Left lung (tissue), 10 donors: Measurements from ENCODE around the gene HRCT1. TPM values are rescaled to one million over a fixed set of nuclear protein-coding genes. Genes with fewer than 3 reads are reported as not detected.
A peak's percentile ranks its signal among the peaks of the same experiment; 100 is the strongest.

Experiments
- ATAC-seq: fragments of 200-7000 bp; cut with Tn5 transposase; one replicate; pipeline ENCODE4 v1.9.1; 2020; ENCODE audit warnings: moderate library complexity
- DNase-seq, 4 donors: peaks; one replicate each; pipeline ENCODE4 v3.0.0-alpha.2; 2013 to 2020
- H3K27ac ChIP-seq, 2 donors: fragments of 200-600 bp; sonication (generic) in 1 of 2; one replicate each; pipeline versions ENCODE4 v1.5.0 to v1.8.0; 2020 to 2021
- H3K27me3 ChIP-seq, 2 donors: fragments of 200-600 bp; sonication (generic) in 1 of 2; one replicate each; pipeline versions ENCODE4 v1.5.0 to v1.8.0; 2020 to 2021
- H3K36me3 ChIP-seq, 2 donors: fragments of 200-600 bp; sonication (generic) in 1 of 2; one replicate each; pipeline versions ENCODE4 v1.5.0 to v1.8.0; 2020 to 2021
- H3K4me1 ChIP-seq, 2 donors: fragments of 200-600 bp; one replicate each; pipeline ENCODE4 v1.8.0; 2021
- H3K4me3 ChIP-seq, 2 donors: fragments of 200-600 bp; sonication (generic) in 1 of 2; one replicate each; pipeline versions ENCODE4 v1.5.0 to v1.8.0; 2020 to 2021; ENCODE audit warnings: mild to moderate bottlenecking in 1 of 2
- H3K9me3 ChIP-seq, 2 donors: fragments of 200-600 bp; sonication (generic) in 1 of 2; one replicate each; pipeline versions ENCODE4 v1.5.0 to v1.8.0; 2020 to 2021
- intact Hi-C, 2 donors: fragments of 100-400 bp; cut with DNase I; formaldehyde crosslinking; loops; one replicate each; pipeline versions ENCODE4 v1.11.2 to v1.14.2; 2022
- polyA plus RNA-seq, 6 donors: library from polyadenylated mRNA; unstranded; fragments of 120-200 nt; gene quantifications; one replicate each; pipeline ENCODE4 v1.2.1, GENCODE V29; 2013; ENCODE audit not compliant: insufficient read length in 6 of 6
- total RNA-seq, 2 donors: library from RNA; stranded (reverse); fragmentation: NEBNext Ultra II Directional; extraction: Animal tissue kit (Norgen Biotek cat#: 25700); gene quantifications; one replicate each; pipeline ENCODE4 v1.2.1, GENCODE V29; 2021
- TF ChIP-seq, protein P1 (sequence below), 2 donors: fragments of 200-600 bp; sonication (generic) in 1 of 2; IDR thresholded peaks; one replicate each; pipeline versions ENCODE4 v1.5.0 to v1.8.0; 2021; ENCODE audit warnings: antibody characterized with exemption in 2 of 2
- donor health status: DM: no; HTN: yes; CAD: no.
- donor health status: DM: no; HTN: no; CAD: no.

The HRCT1 gene
- total and polyA plus RNA-seq, 8 donors = 0.29 to 3.1 (median 0.71) TPM; not detected in 1

- DNase-seq = no peak
- H3K4me1 ChIP-seq = peaks cover 3 to 12% of the 10 kb centered on the region in 2 donors
- no peaks in the 10 kb centered on the region for H3K9me3 ChIP-seq
- H3K4me3 ChIP-seq = no peak overlapping the region
- ATAC-seq = no peak
- intact Hi-C loops = no loop called here
- TF ChIP-seq, protein P1, sequence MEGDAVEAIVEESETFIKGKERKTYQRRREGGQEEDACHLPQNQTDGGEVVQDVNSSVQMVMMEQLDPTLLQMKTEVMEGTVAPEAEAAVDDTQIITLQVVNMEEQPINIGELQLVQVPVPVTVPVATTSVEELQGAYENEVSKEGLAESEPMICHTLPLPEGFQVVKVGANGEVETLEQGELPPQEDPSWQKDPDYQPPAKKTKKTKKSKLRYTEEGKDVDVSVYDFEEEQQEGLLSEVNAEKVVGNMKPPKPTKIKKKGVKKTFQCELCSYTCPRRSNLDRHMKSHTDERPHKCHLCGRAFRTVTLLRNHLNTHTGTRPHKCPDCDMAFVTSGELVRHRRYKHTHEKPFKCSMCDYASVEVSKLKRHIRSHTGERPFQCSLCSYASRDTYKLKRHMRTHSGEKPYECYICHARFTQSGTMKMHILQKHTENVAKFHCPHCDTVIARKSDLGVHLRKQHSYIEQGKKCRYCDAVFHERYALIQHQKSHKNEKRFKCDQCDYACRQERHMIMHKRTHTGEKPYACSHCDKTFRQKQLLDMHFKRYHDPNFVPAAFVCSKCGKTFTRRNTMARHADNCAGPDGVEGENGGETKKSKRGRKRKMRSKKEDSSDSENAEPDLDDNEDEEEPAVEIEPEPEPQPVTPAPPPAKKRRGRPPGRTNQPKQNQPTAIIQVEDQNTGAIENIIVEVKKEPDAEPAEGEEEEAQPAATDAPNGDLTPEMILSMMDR (IDR thresholded peaks at IDR 0.05) = no peak
- no peaks in the 10 kb centered on the region for H3K36me3 ChIP-seq
- no peaks in the 10 kb centered on the region for H3K27me3 ChIP-seq
- no peak overlapping the region for H3K27ac ChIP-seq
Measured at GRCh38 chr9:35915681-35916294, 9.8 kb downstream of the HRCT1 start.

GRCh38 chr9:35917261-35917660, 11.3 kb downstream of the HRCT1 start:
- no peak overlapping the region for H3K27ac ChIP-seq
- intact Hi-C loops = no loop called here

GRCh38 chr9:35918780-35919179, 12.8 kb downstream of the HRCT1 start:
- TF ChIP-seq, protein P1 (IDR thresholded peaks at IDR 0.05) = no peak
- ATAC-seq (no peak), DNase-seq (no peak)
- no peak overlapping the region for H3K4me3 ChIP-seq
- H3K27me3 ChIP-seq = no peaks in the 10 kb centered on the region
- H3K36me3 ChIP-seq = no peaks in the 10 kb centered on the region
- peak overlapping the region; percentile 15 to 45 for H3K27ac ChIP-seq
- H3K4me1 ChIP-seq = peaks cover 0 to 3% of the 10 kb centered on the region in 2 donors
- no peaks in the 10 kb centered on the region for H3K9me3 ChIP-seq
- intact Hi-C loops = no loop called here

More at GRCh38 chr9:35917261-35917660, 11.3 kb downstream of the HRCT1 start:
- H3K4me1 ChIP-seq = peaks cover 0 to 3% of the 10 kb centered on the region in 2 donors
- no peak for ATAC-seq
- H3K36me3 ChIP-seq = no peaks in the 10 kb centered on the region
- TF ChIP-seq, protein P1 (IDR thresholded peaks at IDR 0.05) = no peak
- H3K27me3 ChIP-seq = no peaks in the 10 kb centered on the region
- H3K9me3 ChIP-seq = no peaks in the 10 kb centered on the region
- no peak for DNase-seq
- H3K4me3 ChIP-seq = no peak overlapping the region

GRCh38 chr9:35919212-35920008, 13.4 kb downstream of the HRCT1 start:
- DNase-seq (no peak), ATAC-seq (no peak)
- H3K4me3 ChIP-seq = no peak overlapping the region
- TF ChIP-seq, protein P1 (IDR thresholded peaks at IDR 0.05) = no peak
- H3K4me1 ChIP-seq = peaks cover 2 to 3% of the 10 kb centered on the region in 2 donors
- no peaks in the 10 kb centered on the region for H3K36me3 ChIP-seq
- no peaks in the 10 kb centered on the region for H3K9me3 ChIP-seq
- H3K27me3 ChIP-seq = no peaks in the 10 kb centered on the region
- intact Hi-C loops = no loop called here
- H3K27ac ChIP-seq = peak overlapping the region; percentile 15 to 45

DNA sequence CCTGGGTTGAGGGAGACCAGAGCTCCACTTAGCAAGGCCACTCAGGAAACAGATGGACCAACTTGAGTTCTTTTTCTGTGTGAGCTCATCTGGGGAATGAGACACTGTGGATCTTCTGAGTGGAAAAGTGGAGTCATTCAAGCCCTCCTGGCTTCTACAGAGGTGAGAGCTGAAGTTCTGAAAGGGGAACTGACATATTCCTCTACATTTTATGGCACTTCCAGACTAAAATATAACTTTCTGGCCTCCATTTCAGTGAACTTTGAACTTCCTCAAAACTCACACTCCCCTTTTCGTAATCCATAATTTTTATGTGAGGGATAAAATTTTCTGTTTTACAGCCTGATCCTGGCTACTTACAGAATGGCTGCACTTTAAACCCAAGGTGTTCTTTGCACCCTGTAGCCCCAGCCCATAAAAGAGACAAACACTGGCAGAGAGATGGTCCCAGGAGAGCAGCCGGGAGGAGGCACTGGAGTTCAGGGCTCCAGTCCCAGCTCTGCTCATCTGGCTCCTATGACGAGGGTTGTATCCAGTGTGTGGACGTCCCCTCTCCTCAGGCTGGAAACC, 14.1 kb downstream of the HRCT1 start:
- intact Hi-C loops = no loop called here
- H3K9me3 ChIP-seq = no peaks in the 10 kb centered on the region
- H3K27ac ChIP-seq = peak overlapping the region in 1 of 2 donors; percentile 14
- peaks cover 2 to 3% of the 10 kb centered on the region in 2 donors for H3K4me1 ChIP-seq
- no peaks in the 10 kb centered on the region for H3K27me3 ChIP-seq
- DNase-seq (no peak), ATAC-seq (no peak)
- no peaks in the 10 kb centered on the region for H3K36me3 ChIP-seq
- TF ChIP-seq, protein P1 (IDR thresholded peaks at IDR 0.05) = no peak
- no peak overlapping the region for H3K4me3 ChIP-seq
